Raji (cell line): ENCODE measurements around the gene AGMAT.

Experiments used
- POLR2A ChIP-seq: IDR thresholded peaks from 2 replicates; pipeline ENCODE4 v1.6.1; 2011; ENCODE audit warnings: low read depth, low read length, control low read depth; ENCODE audit not compliant: insufficient read depth

AGMAT gene

GRCh38 chr1:15542388-15543250, 42.2 kb downstream of the AGMAT start:
- no peak for TF ChIP-seq POLR2A

DNA sequence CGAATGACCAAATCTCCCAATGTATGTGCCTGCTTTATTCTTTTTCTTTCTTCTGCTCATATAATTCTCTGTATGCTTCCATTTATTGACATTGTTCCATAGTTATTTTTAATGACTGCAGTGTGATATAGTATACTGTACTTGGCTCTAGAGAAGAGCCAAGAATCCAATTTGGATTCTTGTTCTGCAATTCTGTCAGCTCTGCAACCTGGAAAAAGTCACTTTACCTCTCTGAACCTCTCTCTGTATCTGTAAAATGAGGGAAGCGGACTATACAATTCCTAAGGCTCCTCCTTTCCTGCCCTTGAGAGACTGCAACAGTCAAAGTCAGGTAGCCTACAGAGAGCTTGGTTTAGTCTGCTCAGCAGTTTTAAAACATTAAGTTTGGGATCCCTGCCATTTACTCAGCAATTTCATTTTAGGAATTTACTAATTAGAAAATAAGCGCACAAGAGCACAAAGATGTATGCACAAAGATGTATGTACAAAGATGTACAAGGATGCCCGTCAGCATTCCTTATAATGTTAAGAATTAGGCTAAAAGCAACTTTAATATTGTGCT, 43.5 kb downstream of the AGMAT start:
- TF ChIP-seq POLR2A, result no peak

DNA sequence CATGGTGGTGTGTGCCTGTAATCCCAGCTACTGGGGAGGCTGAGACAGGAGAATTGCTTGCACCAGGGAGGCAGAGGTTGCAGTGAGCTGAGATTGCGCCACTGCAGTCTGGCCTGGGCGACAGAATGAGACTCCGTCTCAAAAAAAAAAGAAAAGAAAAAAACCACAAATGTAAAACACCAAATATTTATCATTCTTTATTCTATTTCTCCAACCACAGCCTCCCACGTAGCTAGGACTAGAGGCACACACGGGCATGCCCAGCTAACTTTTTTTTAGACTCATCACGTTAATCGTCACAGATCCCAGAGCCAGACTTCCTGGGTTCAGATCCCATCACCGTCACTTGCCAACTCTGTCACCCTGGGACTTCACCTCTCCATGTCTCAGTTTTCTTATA, 44.7 kb downstream of the AGMAT start:
- no peak for TF ChIP-seq POLR2A

DNA sequence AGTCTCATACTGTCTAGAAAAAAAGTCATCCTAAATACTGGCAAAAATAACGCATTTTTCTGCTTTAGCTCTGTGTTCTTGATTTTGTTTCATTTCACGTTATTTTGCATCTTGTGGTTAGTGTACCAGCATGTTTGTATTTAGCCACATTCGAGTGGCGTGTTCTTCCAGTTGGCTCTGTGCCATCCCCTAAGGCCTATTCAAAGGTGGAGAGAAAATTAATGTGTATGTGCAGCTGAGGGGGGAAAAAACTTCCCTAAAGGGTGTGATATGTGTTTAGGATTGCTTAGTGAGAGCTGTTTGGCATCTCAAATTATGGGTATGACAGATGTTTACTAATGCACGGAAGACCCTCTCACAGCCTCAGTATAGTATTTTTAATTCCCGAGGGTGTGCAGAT, 46.1 kb downstream of the AGMAT start:
- TF ChIP-seq POLR2A, result no peak

- TF ChIP-seq POLR2A, result no peak
Observed at GRCh38 chr1:15531682-15532081, 53.2 kb downstream of the AGMAT start.

DNA sequence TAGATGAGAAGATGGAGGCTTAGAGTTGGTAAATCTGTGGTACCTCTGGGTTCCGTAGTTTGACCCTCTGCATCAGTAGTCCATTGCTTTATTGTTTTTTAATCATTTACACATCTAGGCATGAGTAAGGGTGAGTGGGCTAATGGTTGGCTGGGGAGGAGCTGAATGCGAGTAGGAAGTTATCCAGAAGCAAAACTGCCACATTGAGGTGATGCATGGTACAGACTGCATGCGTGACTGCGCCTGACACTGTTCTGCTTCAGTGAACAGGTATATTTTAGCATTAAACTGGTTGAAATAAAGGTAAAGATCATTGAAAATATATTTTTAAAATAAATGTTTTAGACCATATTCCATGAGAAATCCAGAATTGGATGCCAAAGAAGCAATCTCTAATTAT, 53.8 kb downstream of the AGMAT start:
- no peak for TF ChIP-seq POLR2A

GRCh38 chr1:15526490-15527339, 58.1 kb downstream of the AGMAT start, which contains the start of gene DNAJC16:
Gene DNAJC16 (plus strand): TSS chr1:15526848. CDS start chr1:15529106, 2,258 bp downstream.
- peak; percentile 87 for TF ChIP-seq POLR2A

- TF ChIP-seq POLR2A, result no peak
Observed at GRCh38 chr1:15526021-15526489, 58.8 kb downstream of the AGMAT start.

- peak; percentile 70 for TF ChIP-seq POLR2A
Observed at GRCh38 chr1:15525050-15526020, 59.5 kb downstream of the AGMAT start.

GRCh38 chr1:15524283-15525049, 60.4 kb downstream of the AGMAT start:
- no peak; the same call in none of the 2 replicates for TF ChIP-seq POLR2A

DNA sequence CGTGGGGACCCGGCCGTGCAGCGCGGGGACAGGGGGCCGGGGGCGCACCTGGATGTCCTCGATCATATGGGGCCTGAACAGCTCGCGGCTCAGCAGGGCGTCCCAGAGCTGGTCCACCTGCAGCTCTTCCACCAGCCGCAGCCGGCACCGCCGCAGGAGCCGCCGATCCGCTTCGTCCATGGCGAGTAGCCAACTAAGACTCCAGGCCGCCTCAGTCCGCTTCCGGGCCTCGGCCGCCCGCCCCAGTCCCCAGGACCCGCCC, 60.9 kb downstream of the AGMAT start, which contains the start of gene CASP9:
CASP9 (minus strand) TSS at position 195 of the 262 bp plus-strand sequence; CDS start at position 180, 15 bp downstream.
- TF ChIP-seq POLR2A, result peak; percentile 86

GRCh38 chr1:15523104-15524020, 61.5 kb downstream of the AGMAT start:
- TF ChIP-seq POLR2A, result no peak

DNA sequence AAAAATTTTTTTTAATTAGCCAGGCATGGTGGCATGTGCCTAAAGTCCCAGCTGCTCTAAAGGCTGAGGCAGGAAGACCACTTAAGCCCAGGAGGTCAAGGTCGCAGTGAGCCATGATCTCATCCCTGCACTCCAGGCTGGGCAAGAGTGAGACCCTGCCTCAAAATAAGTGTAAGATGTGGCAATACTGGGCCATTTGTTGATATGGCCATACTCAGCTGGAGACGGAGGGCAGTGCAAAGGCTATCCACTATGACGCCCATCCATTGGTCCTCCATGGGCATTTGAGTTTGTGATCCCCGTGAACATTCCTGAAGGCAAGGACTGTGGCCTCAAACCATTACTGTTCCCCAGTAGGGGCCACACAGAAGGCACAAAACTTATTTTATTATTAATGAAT, 62.3 kb downstream of the AGMAT start:
- TF ChIP-seq POLR2A, result no peak
